K562 (cell line): ENCODE data around the gene SLAIN2. TPM values are rescaled to one million over a fixed set of nuclear protein-coding genes. Genes with fewer than 3 reads are reported as not detected.
"Not testable (repeated sequence)": the region's sequence is repeated elsewhere in the genome, so short reads cannot be mapped to it uniquely, and the experiment has no call there.

Experiments used
- ATAC-seq: fragments of 200-7000 bp; cut with Tn5 transposase; 3 replicates; pipeline ENCODE4 v1.9.1; 2020; ENCODE audit warnings: moderate library complexity
- BruUV-seq: library from RNA; stranded (reverse); fragments of 400-500 nt; replicated peaks from 2 replicates; lab custom pipeline; 2021; lab: Mats Ljungman, UMichigan
- CTCF ChIA-PET: fragments of 300-600 bp; formaldehyde crosslinking; extraction: SDS; loops from one replicate; lab custom pipeline; 2021; ENCODE audit warnings: low intra/inter-chr PET ratio; lab: Yijun Ruan, JAX
- POLR2A ChIA-PET: fragments of 300-600, 350-650 bp; sonication (Branson Sonifier 250); formaldehyde crosslinking; extraction: SDS; loops from one replicate; lab custom pipeline; 2021; ENCODE audit warnings: antibody characterized with exemption, inconsistent platforms; lab: Yijun Ruan, JAX
- DNase-seq, 4 experiments: peaks; one replicate each; pipeline versions ENCODE4 v3.0.0 to v3.0.0-alpha.2; 2011 to 2018; ENCODE audit warnings: low spot score in 3 of 4, mixed read lengths in 3 of 4; ENCODE audit errors: extremely low read depth in 1 of 4
- FAIRE-seq: peaks from 2 replicates; lab custom pipeline; 2011; peaks lifted over from hg19 to GRCh38; lab: Jason Lieb, UNC
- H2AFZ ChIP-seq: 2 replicates; pipeline ENCODE4 v1.6.0; 2011; ENCODE audit warnings: low read depth, low read length, control low read depth, inconsistent platforms
- H3K27ac ChIP-seq: fragments of 200-600 bp; 3 replicates; pipeline ENCODE4 v1.8.0; 2011; ENCODE audit warnings: low read depth, mild to moderate bottlenecking, control low read depth, inconsistent platforms, low read length, moderate library complexity, mixed read lengths; ENCODE audit errors: extremely low read depth
- H3K27me3 ChIP-seq, 2 experiments: fragments of 300-600 bp in 1 of 2; 2 replicates in 1 of 2; 3 replicates in 1 of 2; pipeline versions ENCODE4 v1.6.0 to v1.8.0; 2011; ENCODE audit warnings: inconsistent platforms in 2 of 2, low read length in 2 of 2, mild to moderate bottlenecking in 1 of 2, mixed read lengths in 1 of 2, moderate library complexity in 1 of 2; ENCODE audit not compliant: control insufficient read depth in 2 of 2, insufficient read depth in 2 of 2
- H3K36me3 ChIP-seq: fragments of 300-600 bp; 3 replicates; pipeline ENCODE4 v1.8.0; 2011; ENCODE audit warnings: mild to moderate bottlenecking, low read length, inconsistent platforms; ENCODE audit not compliant: control insufficient read depth, insufficient read depth
- H3K4me1 ChIP-seq, 2 experiments: fragments of 200-600 bp in 1 of 2; replicated peaks in 1 of 2; 2 replicates in 1 of 2; 3 replicates in 1 of 2; pipeline versions ENCODE4 v1.5.1 to v1.8.0; 2011; ENCODE audit warnings: inconsistent platforms in 2 of 2, low read length in 2 of 2, mild to moderate bottlenecking in 1 of 2, mixed read lengths in 1 of 2, moderate library complexity in 1 of 2; ENCODE audit not compliant: control insufficient read depth in 2 of 2, insufficient read depth in 2 of 2
- H3K4me2 ChIP-seq: 2 replicates; pipeline ENCODE4 v1.6.1; 2011; ENCODE audit warnings: low read length, control low read depth, inconsistent platforms, mixed read lengths; ENCODE audit not compliant: insufficient read depth
- H3K4me3 ChIP-seq: fragments of 200-600 bp; sonication (generic), shearing (Covaris generic); 2 replicates; pipeline ENCODE4 v1.5.1; 2016; ENCODE audit warnings: control low read depth, inconsistent platforms
- H3K79me2 ChIP-seq: fragments of 200-600 bp; 3 replicates; pipeline ENCODE4 v1.8.0; 2011; ENCODE audit warnings: low read length, inconsistent platforms; ENCODE audit not compliant: control insufficient read depth, insufficient read depth
- H3K9ac ChIP-seq, 2 experiments: 2 replicates each; pipeline versions ENCODE4 v1.6.0 to v1.6.1; 2011; ENCODE audit warnings: low read depth in 2 of 2, low read length in 2 of 2, control low read depth in 1 of 2, inconsistent platforms in 1 of 2, mild to moderate bottlenecking in 1 of 2, mixed read lengths in 1 of 2; ENCODE audit not compliant: insufficient read depth in 1 of 2
- H3K9me1 ChIP-seq: one replicate; pipeline ENCODE4 v1.6.0; 2011; ENCODE audit warnings: inconsistent platforms, mild to moderate bottlenecking, low read length, moderate library complexity; ENCODE audit not compliant: control insufficient read depth, insufficient read depth
- H3K9me3 ChIP-seq: replicated peaks from 2 replicates; pipeline ENCODE4 v1.5.1; 2011; ENCODE audit warnings: low read depth, low read length, inconsistent platforms; ENCODE audit not compliant: control insufficient read depth, insufficient read depth
- H4K20me1 ChIP-seq: replicated peaks from 2 replicates; pipeline ENCODE4 v1.6.1; 2011; ENCODE audit warnings: low read length, inconsistent platforms, mixed read lengths; ENCODE audit not compliant: control insufficient read depth, insufficient read depth
- CC2D1A ChIP-seq: fragments of 450-650 bp; IDR thresholded peaks from 2 replicates; pipeline ENCODE4 v1.6.1; 2017; ENCODE audit warnings: mild to moderate bottlenecking
- CHD2 ChIP-seq: IDR thresholded peaks from 2 replicates; pipeline ENCODE4 v1.6.1; 2011; ENCODE audit warnings: low read depth, low read length
- CREM ChIP-seq: IDR thresholded peaks from 2 replicates; pipeline ENCODE4 v1.6.1; 2014; ENCODE audit warnings: antibody characterized with exemption, low read depth
- L3MBTL2 ChIP-seq: fragments of 450-650 bp; IDR thresholded peaks from 2 replicates; pipeline ENCODE4 v1.6.1; 2016; ENCODE audit warnings: mild to moderate bottlenecking, moderate library complexity
- NRF1 ChIP-seq, 2 experiments: fragments of 450-650 bp; IDR thresholded peaks in 1 of 2; conservative IDR thresholded peaks in 1 of 2; 2 replicates each; pipeline ENCODE4 v1.6.1; 2014; ENCODE audit warnings: mild to moderate bottlenecking in 2 of 2
- SPI1 ChIP-seq: IDR thresholded peaks from 2 replicates; pipeline ENCODE4 v1.6.1; 2011; ENCODE audit warnings: low read depth, low read length, control low read depth, borderline replicate concordance
- ZNF766 ChIP-seq: fragments of 200-800 bp; sonication (Bioruptor generic); conservative IDR thresholded peaks from 2 replicates; pipeline ENCODE4 v1.6.1; 2016; ENCODE audit warnings: missing genetic modification characterization, missing compliant biosample characterization
- WGBS: fragments of 100-300 bp; shearing (Covaris generic); methylation state at CpG from one replicate; pipeline ENCODE4 v1.1.6; 2016; ENCODE audit warnings: low coverage, mixed read lengths; ENCODE audit not compliant: insufficient coverage; ENCODE audit errors: missing lambda C conversion rate; 5-methylcytosine and 5-hydroxymethylcytosine counted together
- in situ Hi-C: fragments of 300-500 bp; cut with MboI; formaldehyde crosslinking; loops from 4 replicates; pipeline ENCODE4 v1.15.0; 2018; ENCODE audit warnings: inconsistent platforms, mixed read lengths
- intact Hi-C: fragments of 100-400 bp; cut with micrococcal nuclease; formaldehyde crosslinking; loops from 2 replicates; pipeline ENCODE4 v1.14.2; 2022
- polyA plus RNA-seq, 8 experiments: library from polyadenylated mRNA; depleted of rRNA in 4 of 8; stranded (reverse) in 5 of 8; unstranded in 3 of 8; fragments of >200 nt; fragmentation: Nextera tagmentation in 2 of 8; fragmentation: Illumina TruSeq in 1 of 8; extraction: Ambion mirVana in 2 of 8; extraction: Trizol in 1 of 8; gene quantifications; 2 replicates each; pipeline versions ENCODE4 v1.2.1 to v1.2.3, GENCODE V29; 2011 to 2014; ENCODE audit warnings: inconsistent platforms in 1 of 8, missing spikeins in 1 of 8
- total RNA-seq, 7 experiments: library from RNA; depleted of rRNA in 6 of 7; stranded (reverse); fragments of >200 nt in 6 of 7; fragmentation: Illumina TruSeq in 2 of 7; extraction: Trizol in 2 of 7; gene quantifications; 2 replicates each; pipeline versions ENCODE4 v1.2.1 to v1.2.3, GENCODE V29; 2011 to 2021; ENCODE audit warnings: low replicate concordance in 1 of 7
- TF ChIP-seq, protein P1 (sequence below): fragments of 450-650 bp; IDR thresholded peaks from 2 replicates; pipeline ENCODE4 v1.6.1; 2016

Gene SLAIN2
- total and polyA plus RNA-seq, 9 of the 15 experiments (the other 6 are each of a cell fraction or from before 2014, with no cell fraction given): 3.5 to 116 (median 35.0) TPM

- H2AFZ ChIP-seq, H3K9ac ChIP-seq, H3K79me2 ChIP-seq, H3K4me3 ChIP-seq, H3K27me3 ChIP-seq, H3K4me2 ChIP-seq, in situ Hi-C loops, H3K4me1 ChIP-seq, H3K9me3 ChIP-seq, H3K9me1 ChIP-seq, H4K20me1 ChIP-seq, H3K27ac ChIP-seq, CTCF ChIA-PET, H3K36me3 ChIP-seq, BruUV-seq: not testable (repeated sequence)
- 9% methylated on average over 5 of the region's 5 CpGs for WGBS
- ATAC-seq: peak; percentile 52
- POLR2A ChIA-PET: interaction anchor here (0.7 to 1.2 kb wide), 3 partner anchors 10 to 43 kb away, joined by 3 to 4 read pairs (median 3); no protein-coding TSS in a partner anchor
- FAIRE-seq: peak; percentile 49
- TF ChIP-seq CC2D1A: 0 out of 2 replicates have a peak, but pooled peaks have one; percentile 31
- TF ChIP-seq CREM: peak; percentile 37; the same call in 1 of the 2 replicates
- peak; percentile 20; the same call in 1 of the 2 replicates for TF ChIP-seq SPI1
- peak; percentile 78 for TF ChIP-seq CHD2
- 0 out of 4 replicates have a peak, but pooled peaks have one; percentile 22 to 23 for TF ChIP-seq NRF1 (conservative IDR thresholded peaks at IDR 0.05 in 1 of 2, IDR thresholded peaks at IDR 0.05 in 1 of 2)
- TF ChIP-seq ZNF766 (CRISPR knock-in tag): peak; percentile 73
- TF ChIP-seq, protein P1, sequence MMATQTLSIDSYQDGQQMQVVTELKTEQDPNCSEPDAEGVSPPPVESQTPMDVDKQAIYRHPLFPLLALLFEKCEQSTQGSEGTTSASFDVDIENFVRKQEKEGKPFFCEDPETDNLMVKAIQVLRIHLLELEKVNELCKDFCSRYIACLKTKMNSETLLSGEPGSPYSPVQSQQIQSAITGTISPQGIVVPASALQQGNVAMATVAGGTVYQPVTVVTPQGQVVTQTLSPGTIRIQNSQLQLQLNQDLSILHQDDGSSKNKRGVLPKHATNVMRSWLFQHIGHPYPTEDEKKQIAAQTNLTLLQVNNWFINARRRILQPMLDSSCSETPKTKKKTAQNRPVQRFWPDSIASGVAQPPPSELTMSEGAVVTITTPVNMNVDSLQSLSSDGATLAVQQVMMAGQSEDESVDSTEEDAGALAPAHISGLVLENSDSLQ: peak; percentile 34; the same call in 1 of the 2 replicates
- peak; percentile 53 for TF ChIP-seq L3MBTL2
- peak in 1 of 4 experiments; percentile 18 for DNase-seq
- intact Hi-C loops: loop anchor here (10.0 kb wide), 1 partner anchor 316 kb away; no protein-coding TSS in a partner anchor
Observed at GRCh38 chr4:48440914-48441313, 99.6 kb downstream of the SLAIN2 start.
